Activated CD4-positive, alpha-beta T cell treated with anti-CD3 and anti-CD28 coated beads, Interleukin-2, amount 10 ng/mL, durations not matched to agents 7 days and 5 days (primary cell): ENCODE measurements around the gene GALNT2. TPM values are rescaled to one million over a fixed set of nuclear protein-coding genes. Genes with fewer than 3 reads are reported as not detected.

Experiments
- CTCF ChIA-PET: fragments of 350-600 bp; sonication (Branson Sonifier 250); formaldehyde crosslinking; loops from one replicate; lab custom pipeline; 2021; ENCODE audit warnings: antibody characterized with exemption; lab: Charles Lee
- POLR2A ChIA-PET: fragments of 350-600 bp; sonication (Branson Sonifier 250); formaldehyde crosslinking; loops from one replicate; lab custom pipeline; 2021; ENCODE audit warnings: antibody characterized with exemption; lab: Charles Lee
- DNase-seq: peaks from one replicate; pipeline ENCODE4 v3.0.0-alpha.2; 2020
- H3K27ac Mint-ChIP-seq: one replicate; pipeline ENCODE4 v1.8.0; 2021; ENCODE audit warnings: mild to moderate bottlenecking, moderate library complexity, mixed read lengths
- H3K27me3 Mint-ChIP-seq: one replicate; pipeline ENCODE4 v1.8.0; 2021; ENCODE audit warnings: mixed read lengths
- H3K36me3 Mint-ChIP-seq: one replicate; pipeline ENCODE4 v1.8.0; 2021; ENCODE audit warnings: low read depth, mixed read lengths
- H3K4me1 Mint-ChIP-seq: one replicate; pipeline ENCODE4 v1.8.0; 2021; ENCODE audit warnings: mixed read lengths
- H3K4me3 Mint-ChIP-seq: one replicate; pipeline ENCODE4 v1.8.0; 2021; ENCODE audit warnings: mild to moderate bottlenecking, moderate library complexity, mixed read lengths
- H3K9me3 Mint-ChIP-seq: one replicate; pipeline ENCODE4 v1.8.0; 2021; ENCODE audit warnings: mixed read lengths
- total RNA-seq, 2 experiments: library from RNA; stranded (reverse); gene quantifications; one replicate each; pipeline ENCODE4 v1.2.3, GENCODE V29; 2021

The GALNT2 gene
- total RNA-seq, 2 experiments from 2014 or later: 22.7 to 28.4 TPM

DNA sequence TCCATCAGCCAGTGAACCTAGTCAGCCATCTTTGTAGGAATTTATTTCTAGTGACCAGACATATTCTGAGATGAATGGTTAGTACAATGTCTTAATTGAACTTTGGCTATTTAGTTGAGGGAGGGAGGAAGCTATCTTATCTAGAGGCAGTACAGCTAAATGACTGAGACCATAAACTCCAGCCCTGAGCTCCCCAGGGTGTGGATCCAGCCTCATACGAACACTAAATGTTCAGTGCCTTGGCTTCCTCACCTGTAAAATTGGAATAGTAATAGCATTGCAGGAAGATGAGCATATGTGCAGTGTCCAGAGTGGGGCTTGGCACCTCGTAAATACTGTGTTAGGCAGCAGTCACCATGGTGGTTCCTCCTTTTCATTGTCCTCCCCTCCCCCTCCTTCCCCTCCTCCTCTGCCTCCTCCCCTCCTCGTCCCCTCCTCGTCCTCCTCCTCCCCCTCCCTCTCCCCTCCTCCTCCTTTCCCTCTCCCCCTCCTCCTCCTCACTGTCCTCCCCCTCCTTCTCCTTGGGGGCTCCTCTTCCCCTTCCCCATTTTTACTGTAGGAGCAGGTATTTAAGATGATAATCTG lies 108.2 kb downstream of the GALNT2 start:
- H3K36me3 Mint-ChIP-seq: peaks cover 14% of the 10 kb centered on the region
- DNase-seq: no peak
- H3K9me3 Mint-ChIP-seq: no peaks in the 10 kb centered on the region
- ChIA-PET POLR2A (no interaction called here), CTCF (no interaction called here)
- no peak overlapping the region for H3K27ac Mint-ChIP-seq
- peaks cover 20% of the 10 kb centered on the region for H3K4me1 Mint-ChIP-seq
- no peak overlapping the region for H3K4me3 Mint-ChIP-seq
- H3K27me3 Mint-ChIP-seq: no peaks in the 10 kb centered on the region

- no peaks in the 10 kb centered on the region for H3K9me3 Mint-ChIP-seq
- POLR2A ChIA-PET: no interaction called here
- CTCF ChIA-PET: interaction anchor here (1.4 kb wide), 1 partner anchor 71 kb away, joined by 3 read pairs; no protein-coding TSS in a partner anchor
- peaks cover 15% of the 10 kb centered on the region for H3K4me1 Mint-ChIP-seq
- H3K36me3 Mint-ChIP-seq: peaks cover 17% of the 10 kb centered on the region
- DNase-seq: no peak
- H3K4me3 Mint-ChIP-seq: no peak overlapping the region
- H3K27me3 Mint-ChIP-seq: no peaks in the 10 kb centered on the region
- no peak overlapping the region for H3K27ac Mint-ChIP-seq
Observed at GRCh38 chr1:230175839-230176238, 108.8 kb downstream of the GALNT2 start.

DNA sequence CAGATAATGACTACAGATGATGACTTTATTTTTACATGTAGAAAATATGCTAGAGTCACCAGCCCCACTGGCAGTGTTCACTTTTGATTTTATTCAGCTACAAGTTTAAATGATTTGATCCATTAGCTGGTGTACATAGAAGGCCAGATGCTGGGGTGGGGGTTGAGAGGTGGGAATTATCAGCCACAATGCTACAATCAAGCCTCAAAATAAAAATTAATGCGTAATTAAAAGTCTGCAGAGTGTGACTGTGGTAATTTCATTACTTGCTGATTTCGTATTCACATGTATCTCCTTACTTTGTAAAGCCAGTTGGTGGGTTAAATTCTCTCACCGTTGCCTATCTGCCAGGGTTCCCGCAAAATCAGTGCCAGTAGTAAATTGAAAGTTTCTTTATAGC lies 109.3 kb downstream of the GALNT2 start:
- H3K27me3 Mint-ChIP-seq: no peaks in the 10 kb centered on the region
- CTCF ChIA-PET: interaction anchor here (1.4 kb wide), 1 partner anchor 72 kb away, joined by 3 read pairs; no protein-coding TSS in a partner anchor
- DNase-seq: no peak
- peaks cover 15% of the 10 kb centered on the region for H3K4me1 Mint-ChIP-seq
- H3K36me3 Mint-ChIP-seq: peaks cover 22% of the 10 kb centered on the region
- H3K9me3 Mint-ChIP-seq: no peaks in the 10 kb centered on the region
- POLR2A ChIA-PET: no interaction called here
- no peak overlapping the region for H3K27ac Mint-ChIP-seq
- no peak overlapping the region for H3K4me3 Mint-ChIP-seq

DNA sequence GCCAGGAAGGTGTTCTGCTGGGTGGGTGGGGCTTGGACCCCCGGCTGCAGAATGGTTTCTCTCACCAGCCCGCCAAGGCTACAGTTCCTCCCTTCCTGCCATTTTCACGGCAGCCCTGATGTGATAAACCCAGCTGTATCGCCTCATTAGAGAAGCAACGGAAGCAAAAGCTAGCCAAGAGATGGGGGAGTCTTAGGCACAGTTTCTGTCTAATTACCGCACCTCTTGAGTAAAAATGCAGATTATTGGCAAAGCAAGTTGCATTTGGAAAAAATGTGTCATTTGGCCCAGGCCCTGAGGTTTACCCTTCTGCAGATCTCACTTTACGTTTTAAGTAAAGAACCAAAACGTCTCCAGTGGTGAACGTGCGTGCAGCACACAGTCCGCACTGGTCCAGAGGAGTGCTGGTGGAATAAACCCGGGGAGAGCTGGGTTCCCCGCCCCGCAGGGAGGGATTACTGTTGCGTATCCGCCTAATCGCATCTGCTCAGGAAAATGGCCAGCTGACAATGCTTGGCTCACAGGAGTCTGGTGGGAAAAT lies 109.9 kb downstream of the GALNT2 start:
- Mint-ChIP-seq H3K4me1 (peaks cover 15% of the 10 kb centered on the region), H3K4me3 (no peak overlapping the region), H3K36me3 (peaks cover 24% of the 10 kb centered on the region), H3K27me3 (no peaks in the 10 kb centered on the region), H3K27ac (no peak overlapping the region), H3K9me3 (no peaks in the 10 kb centered on the region)
- CTCF ChIA-PET: interaction anchor here (1.4 to 1.5 kb wide), 3 partner anchors 9 to 72 kb away, joined by 3 to 5 read pairs (median 4); no protein-coding TSS in a partner anchor
- POLR2A ChIA-PET: interaction anchor here (0.6 kb wide), 1 partner anchor 615 kb away, joined by 4 read pairs; no protein-coding TSS in a partner anchor
- DNase-seq: no peak

- Mint-ChIP-seq H3K4me1 (peaks cover 8% of the 10 kb centered on the region), H3K4me3 (no peak overlapping the region), H3K36me3 (peaks cover 24% of the 10 kb centered on the region), H3K9me3 (no peaks in the 10 kb centered on the region), H3K27ac (no peak overlapping the region), H3K27me3 (no peaks in the 10 kb centered on the region)
- DNase-seq: no peak
- ChIA-PET CTCF (no interaction called here), POLR2A (no interaction called here)
Observed at GRCh38 chr1:230179249-230179648, 112.2 kb downstream of the GALNT2 start.

GRCh38 chr1:230185076-230186001 lies 118.3 kb downstream of the GALNT2 start:
- H3K27me3 Mint-ChIP-seq: no peaks in the 10 kb centered on the region
- DNase-seq: no peak
- CTCF ChIA-PET: interaction anchor here (1.2 kb wide), 1 partner anchor 27 kb away, joined by 3 read pairs; no protein-coding TSS in a partner anchor
- H3K4me1 Mint-ChIP-seq: peaks cover 58% of the 10 kb centered on the region
- H3K4me3 Mint-ChIP-seq: no peak overlapping the region
- H3K9me3 Mint-ChIP-seq: no peaks in the 10 kb centered on the region
- H3K36me3 Mint-ChIP-seq: peaks cover 30% of the 10 kb centered on the region
- POLR2A ChIA-PET: no interaction called here
- peak overlapping the region; percentile 68 for H3K27ac Mint-ChIP-seq

DNA sequence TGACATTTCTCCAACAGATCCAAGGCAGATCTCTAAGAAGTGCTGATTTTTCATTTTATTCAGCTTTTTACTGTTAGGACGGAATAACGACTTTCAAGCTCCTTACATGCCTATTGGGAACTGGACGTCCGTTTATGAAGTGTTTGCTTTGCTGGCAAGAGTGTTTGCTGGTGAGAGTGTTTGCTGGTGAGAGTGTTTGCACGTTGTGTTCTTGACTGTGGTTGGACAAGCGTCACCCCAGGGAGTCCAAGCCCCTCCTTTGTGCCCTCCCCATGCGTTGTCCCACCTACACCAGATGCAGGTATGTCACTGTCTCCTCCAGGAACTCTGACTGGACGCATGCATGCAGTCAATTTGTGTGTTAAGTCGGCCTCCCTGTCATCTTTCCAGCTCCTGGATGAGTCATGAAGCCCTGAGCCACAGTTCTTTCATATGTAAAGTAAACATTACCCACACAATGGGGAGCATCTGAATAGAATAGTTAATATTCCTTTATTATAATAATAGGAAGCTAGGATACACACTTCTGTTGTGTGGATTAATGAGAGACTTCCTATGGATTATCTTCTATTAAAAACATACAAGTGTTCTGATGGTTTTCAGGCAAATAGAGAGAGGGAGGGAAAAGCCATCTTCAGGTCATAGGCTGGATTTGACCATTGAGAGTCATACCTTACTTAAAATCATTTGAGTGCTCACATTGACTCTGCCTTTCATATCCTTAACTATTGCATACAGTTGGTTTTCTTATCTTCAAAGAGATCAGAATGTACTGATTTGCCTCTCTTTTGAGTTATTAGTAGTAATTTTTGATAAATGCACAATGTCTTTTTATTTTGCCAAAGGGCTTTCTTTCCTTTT lies 119.2 kb downstream of the GALNT2 start:
- Mint-ChIP-seq H3K27me3 (no peaks in the 10 kb centered on the region), H3K4me3 (no peak overlapping the region), H3K9me3 (no peaks in the 10 kb centered on the region), H3K27ac (peak overlapping the region; percentile 68), H3K4me1 (peaks cover 60% of the 10 kb centered on the region), H3K36me3 (peaks cover 23% of the 10 kb centered on the region)
- DNase-seq: no peak
- POLR2A ChIA-PET: no interaction called here
- CTCF ChIA-PET: interaction anchor here (0.5 to 1.2 kb wide), 3 partner anchors 9 to 668 kb away, joined by 3 to 4 read pairs (median 4); no protein-coding TSS in a partner anchor

DNA sequence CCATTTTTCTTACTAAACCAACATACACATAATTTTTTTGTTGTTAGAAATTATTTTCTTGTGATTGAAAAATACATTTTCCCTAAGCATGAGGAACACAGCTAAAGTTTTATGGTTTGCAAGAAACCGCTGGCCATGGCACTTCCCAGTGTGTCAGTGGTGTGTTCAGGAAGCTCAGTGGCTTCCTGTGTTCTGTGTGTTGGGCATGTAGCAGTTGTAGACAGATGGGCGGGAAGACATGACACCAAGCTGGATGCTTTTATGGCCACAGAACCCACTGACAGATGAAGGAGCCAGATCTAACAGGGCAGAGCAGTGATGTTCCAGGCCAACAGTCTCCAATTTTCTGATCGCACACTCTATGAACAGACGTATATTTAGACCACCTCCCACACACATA lies 119.8 kb downstream of the GALNT2 start:
- POLR2A ChIA-PET: no interaction called here
- DNase-seq: peak; percentile 40
- Mint-ChIP-seq H3K27ac (peak overlapping the region; percentile 65), H3K4me1 (peaks cover 60% of the 10 kb centered on the region), H3K9me3 (no peaks in the 10 kb centered on the region), H3K4me3 (peak overlapping the region; percentile 1), H3K27me3 (no peaks in the 10 kb centered on the region), H3K36me3 (peaks cover 21% of the 10 kb centered on the region)
- CTCF ChIA-PET: interaction anchor here (0.5 to 1.1 kb wide), 2 partner anchors 8 to 668 kb away, joined by 4 read pairs; no protein-coding TSS in a partner anchor

- Mint-ChIP-seq H3K27me3 (no peaks in the 10 kb centered on the region), H3K36me3 (peaks cover 21% of the 10 kb centered on the region), H3K4me3 (peak overlapping the region; percentile 1), H3K27ac (peak overlapping the region; percentile 65), H3K9me3 (no peaks in the 10 kb centered on the region), H3K4me1 (peaks cover 60% of the 10 kb centered on the region)
- ChIA-PET POLR2A (no interaction called here), CTCF (interaction anchor here (0.7 to 1.1 kb wide), 2 partner anchors 8 to 108 kb away, joined by 3 to 4 read pairs; no protein-coding TSS in a partner anchor)
- DNase-seq: no peak
Observed at GRCh38 chr1:230187290-230187689, 120.3 kb downstream of the GALNT2 start.

DNA sequence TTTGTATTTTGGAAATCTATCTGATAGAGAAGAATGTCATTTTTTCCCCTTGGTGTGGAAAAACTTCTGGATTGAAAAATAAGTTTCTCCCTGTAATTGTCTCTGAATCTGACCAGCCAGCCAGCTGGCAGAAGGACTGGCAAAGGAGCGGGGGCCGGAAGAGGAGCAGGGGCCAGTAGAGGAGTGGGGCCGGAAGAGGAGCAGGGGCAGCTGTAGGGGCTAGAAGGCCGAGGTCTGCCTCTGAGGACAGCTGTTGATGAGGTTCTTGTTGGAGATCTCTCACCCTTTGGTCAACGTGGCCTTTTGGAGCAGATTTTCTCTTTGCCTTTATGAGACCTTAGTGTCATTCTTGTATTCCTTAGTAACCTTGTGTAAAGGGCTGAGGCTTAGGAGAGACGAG lies 121.8 kb downstream of the GALNT2 start:
- CTCF ChIA-PET: no interaction called here

GRCh38 chr1:230189341-230189740 lies 122.3 kb downstream of the GALNT2 start:
- no peak for DNase-seq
- Mint-ChIP-seq H3K4me3 (no peak overlapping the region), H3K27ac (no peak overlapping the region), H3K27me3 (no peaks in the 10 kb centered on the region), H3K9me3 (no peaks in the 10 kb centered on the region), H3K4me1 (peaks cover 58% of the 10 kb centered on the region), H3K36me3 (peaks cover 20% of the 10 kb centered on the region)
- ChIA-PET POLR2A (no interaction called here), CTCF (no interaction called here)

More for the DNA sequence above, 121.8 kb downstream of the GALNT2 start:
- H3K36me3 Mint-ChIP-seq: peaks cover 21% of the 10 kb centered on the region
- POLR2A ChIA-PET: no interaction called here
- no peak for DNase-seq
- peaks cover 58% of the 10 kb centered on the region for H3K4me1 Mint-ChIP-seq
- H3K27ac Mint-ChIP-seq: no peak overlapping the region
- H3K27me3 Mint-ChIP-seq: no peaks in the 10 kb centered on the region
- H3K9me3 Mint-ChIP-seq: no peaks in the 10 kb centered on the region
- no peak overlapping the region for H3K4me3 Mint-ChIP-seq

- H3K27ac Mint-ChIP-seq: peak overlapping the region; percentile 50
- H3K4me1 Mint-ChIP-seq: peaks cover 57% of the 10 kb centered on the region
- CTCF ChIA-PET: no interaction called here
- H3K27me3 Mint-ChIP-seq: no peaks in the 10 kb centered on the region
- peaks cover 15% of the 10 kb centered on the region for H3K36me3 Mint-ChIP-seq
- no peaks in the 10 kb centered on the region for H3K9me3 Mint-ChIP-seq
- DNase-seq: no peak
- H3K4me3 Mint-ChIP-seq: no peak overlapping the region
- POLR2A ChIA-PET: no interaction called here
Observed at GRCh38 chr1:230189824-230190223, 122.8 kb downstream of the GALNT2 start.
